Placental pericyte (primary cell): Measurements from ENCODE around the gene WFDC8. TPM values are rescaled to one million over a fixed set of nuclear protein-coding genes. Genes with fewer than 3 reads are reported as not detected.

Experiments
- small RNA-seq: library from RNA; depleted of rRNA; stranded (forward); fragments of <200 nt; gene quantifications from one replicate; pipeline ENCODE3, GENCODE V24; 2012; ENCODE audit warnings: low replicate concordance
- total RNA-seq: library from RNA; depleted of rRNA; stranded (reverse); fragments of >200 nt; gene quantifications from 2 replicates; pipeline ENCODE4 v1.2.3, GENCODE V29; 2012

WFDC8 gene
- total RNA-seq, result not detected in 2 replicates

DNA sequence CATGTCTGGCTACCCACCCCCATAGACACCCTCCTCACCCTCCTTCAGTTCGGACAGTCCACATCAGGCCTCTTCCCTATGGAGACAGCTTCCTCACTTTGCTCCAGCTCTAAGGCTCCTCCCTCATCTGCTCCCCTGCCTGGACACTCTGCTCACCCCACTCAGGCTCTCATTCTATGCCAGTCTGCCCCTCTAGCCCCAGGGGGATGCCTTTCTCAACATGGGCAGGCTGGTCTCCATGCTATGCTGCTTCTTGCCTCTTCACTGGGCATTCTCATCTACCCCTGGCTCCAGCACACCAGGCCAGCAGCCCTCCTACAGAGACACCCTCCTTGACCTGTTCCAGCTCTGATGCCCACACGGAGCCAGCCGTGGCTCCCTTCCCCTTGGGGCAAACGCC is at the start of gene WFDC8:
Gene WFDC8 (minus strand): TSS at position 101 of the 400 bp plus-strand sequence. CDS start 37 bp downstream, at position 64.

DNA sequence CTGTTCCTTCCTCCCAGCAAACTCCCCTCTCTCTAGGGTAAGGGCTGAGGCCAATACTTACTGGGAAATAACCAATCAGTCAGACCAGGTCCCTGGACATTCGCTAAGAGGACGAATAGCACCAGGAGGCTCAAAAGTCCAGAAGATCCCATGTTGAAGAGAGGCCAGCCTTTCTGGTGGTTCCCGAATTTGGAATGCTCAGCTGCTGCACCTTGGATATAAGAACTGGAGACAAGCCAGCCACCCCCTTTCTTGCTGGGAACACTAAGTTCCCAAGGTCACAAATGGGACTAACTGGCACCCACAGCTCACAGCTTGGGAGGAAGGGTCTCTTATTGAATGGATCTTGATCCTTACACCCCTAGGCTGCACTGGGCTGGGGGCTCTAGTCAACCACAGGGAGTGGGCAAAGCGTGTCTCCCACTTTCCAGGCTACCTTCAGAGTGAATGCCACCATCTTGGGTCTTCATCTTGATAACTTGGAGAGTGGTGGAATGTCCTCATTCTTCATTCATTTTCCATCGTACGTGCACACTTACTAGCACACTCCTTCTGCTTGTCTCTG is 31.8 kb downstream of the WFDC8 start, which contains the start of gene EPPIN:
Gene EPPIN (minus strand): TSS at position 196 of the 565 bp plus-strand sequence. CDS start 44 bp downstream, at position 152.

GRCh38 chr20:45539382-45539781 is 39.7 kb downstream of the WFDC8 start, which contains the start of gene WFDC6:
Gene WFDC6, minus strand, starts transcription at chr20:45539482. Its CDS starts 75 bp downstream, at chr20:45539407.

GRCh38 chr20:45515147-45515913 is 63.8 kb downstream of the WFDC8 start, which contains the start of gene SPINT3:
Gene SPINT3, minus strand, starts transcription at chr20:45515622. Its CDS starts 14 bp downstream, at chr20:45515608.

Small RNA genes lying within 50 kb of the gene (small RNA-seq; reads per million reads assigned to genes)
- gene AL031663.1, result not detected
- gene HSPD1P21, result not detected
- gene RNA5SP485, result not detected

Other genes starting within 250 kb of the WFDC8 start
- gene SDC4, start 230.9 kb downstream of the WFDC8 start, total RNA-seq, result 212 and 227 TPM in 2 replicates
- 47.3 and 51.3 TPM in 2 replicates for gene SYS1, start 216.1 kb downstream of the WFDC8 start, total RNA-seq
- gene TP53TG5, start 201.0 kb downstream of the WFDC8 start, total RNA-seq, result not detected in 2 replicates
- 12.3 and 16.2 TPM in 2 replicates for gene DBNDD2, start 171.0 kb downstream of the WFDC8 start, total RNA-seq
- 46.1 and 59.5 TPM in 2 replicates for gene PIGT, start 163.1 kb downstream of the WFDC8 start, total RNA-seq
- gene WFDC2, start 109.5 kb downstream of the WFDC8 start, total RNA-seq, result not detected in 2 replicates
- gene SPINT3, start 63.7 kb downstream of the WFDC8 start, total RNA-seq, result not detected in 2 replicates
- gene WFDC6, start 39.8 kb downstream of the WFDC8 start, total RNA-seq, result not detected in 2 replicates
- not detected in 2 replicates for gene EPPIN, start 31.9 kb downstream of the WFDC8 start, total RNA-seq
- gene WFDC10A, start 50.5 kb upstream of the WFDC8 start, total RNA-seq, result not detected in 2 replicates
- not detected in 2 replicates for gene WFDC9, start 52.0 kb upstream of the WFDC8 start, total RNA-seq
- gene WFDC11, start 91.0 kb upstream of the WFDC8 start, total RNA-seq, result not detected in 2 replicates
- gene WFDC13, start 122.8 kb upstream of the WFDC8 start, total RNA-seq, result not detected in 2 replicates
- gene WFDC10B, start 125.7 kb upstream of the WFDC8 start, total RNA-seq, result not detected in 2 replicates
- gene SPINT4, start 143.1 kb upstream of the WFDC8 start, total RNA-seq, result not detected in 2 replicates
- gene WFDC3, start 212.6 kb upstream of the WFDC8 start, total RNA-seq, result 0.66 TPM in 1 of 2 replicates, not detected in the other
- 14.3 and 18.4 TPM in 2 replicates for gene DNTTIP1, start 212.7 kb upstream of the WFDC8 start, total RNA-seq
- 1.8 and 71.3 TPM in 2 replicates for gene UBE2C, start 233.4 kb upstream of the WFDC8 start, total RNA-seq
- 0.66 TPM in 1 of 2 replicates, not detected in the other for gene TNNC2, start 248.0 kb upstream of the WFDC8 start, total RNA-seq